Measurements from ENCODE around the gene TMPO.
"Not testable (repeated sequence)": the region's sequence is repeated elsewhere in the genome, so short reads cannot be mapped to it uniquely, and the experiment has no call there.

The TMPO gene

GRCh38 chr12:98580695-98581094, 65.3 kb downstream of the TMPO start:
- DNase-seq, result no peak

- DNase-seq, result no peak
Observed at GRCh38 chr12:98581101-98581500, 65.7 kb downstream of the TMPO start.

- no peak for DNase-seq
Observed at GRCh38 chr12:98582093-98582492, 66.7 kb downstream of the TMPO start.

DNA sequence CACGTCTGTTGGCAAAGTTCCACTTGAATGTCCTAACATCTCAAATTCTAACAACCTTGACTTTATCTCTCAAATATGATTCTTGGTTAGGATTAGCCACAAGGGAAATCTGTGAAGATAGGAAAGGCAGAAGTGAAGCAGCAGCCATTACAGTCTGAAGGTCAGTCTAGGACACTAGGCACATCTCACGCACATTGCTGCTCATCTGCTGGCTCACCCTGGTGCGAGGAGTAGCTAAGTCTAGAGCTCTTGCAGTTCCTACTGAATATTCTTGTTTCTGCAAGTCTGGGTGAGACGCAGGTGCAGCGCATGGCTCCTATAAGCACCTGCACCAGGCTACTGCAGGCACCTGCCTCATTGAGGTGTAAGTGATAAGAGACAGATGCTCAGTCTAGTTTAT, 71.7 kb downstream of the TMPO start:
- DNase-seq, result peak; percentile 50

DNA sequence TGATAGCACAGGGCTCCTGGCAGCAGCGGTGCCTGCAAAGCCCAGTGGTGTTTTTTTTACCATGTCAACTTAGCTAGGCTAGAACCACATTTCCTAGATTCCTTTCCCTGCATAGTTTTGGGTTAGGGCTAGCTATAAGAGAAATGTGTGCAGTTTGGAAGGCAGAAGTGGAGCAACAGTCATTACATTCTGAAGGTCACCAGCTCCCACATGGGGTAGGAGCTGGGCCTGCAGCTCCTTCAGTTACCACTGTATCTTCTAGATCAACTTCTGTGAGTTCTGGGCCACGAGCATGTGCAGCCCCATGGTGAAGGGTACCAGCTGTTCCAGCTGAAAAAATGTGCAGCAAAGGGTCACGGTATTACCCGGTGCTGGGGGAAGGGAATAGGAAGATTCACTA, 75.8 kb downstream of the TMPO start:
- no peak for DNase-seq

DNA sequence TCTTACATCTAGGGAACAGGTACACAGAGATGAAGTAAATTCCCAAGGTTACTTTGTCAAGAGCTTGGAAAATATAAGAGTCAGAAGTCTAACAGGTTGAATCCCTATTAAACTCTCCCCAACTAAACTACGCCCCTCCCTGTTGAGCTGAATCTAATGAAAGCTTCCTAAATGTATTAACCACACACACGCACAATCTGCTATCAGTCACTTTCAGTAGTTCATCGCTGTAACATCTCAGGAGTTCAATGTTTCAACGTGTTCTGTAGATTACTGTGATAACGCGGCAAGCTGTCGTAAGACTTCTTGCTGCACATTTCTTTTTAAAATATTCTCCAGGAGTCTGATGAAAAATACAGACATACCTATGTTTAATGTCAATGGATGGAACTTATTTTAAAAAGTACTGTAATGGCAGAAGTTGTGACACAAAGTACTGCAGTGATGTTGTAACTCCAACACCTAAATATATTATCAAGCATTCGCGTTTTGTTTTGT, 77.5 kb downstream of the TMPO start:
- DNase-seq, result peak; percentile 39

DNA sequence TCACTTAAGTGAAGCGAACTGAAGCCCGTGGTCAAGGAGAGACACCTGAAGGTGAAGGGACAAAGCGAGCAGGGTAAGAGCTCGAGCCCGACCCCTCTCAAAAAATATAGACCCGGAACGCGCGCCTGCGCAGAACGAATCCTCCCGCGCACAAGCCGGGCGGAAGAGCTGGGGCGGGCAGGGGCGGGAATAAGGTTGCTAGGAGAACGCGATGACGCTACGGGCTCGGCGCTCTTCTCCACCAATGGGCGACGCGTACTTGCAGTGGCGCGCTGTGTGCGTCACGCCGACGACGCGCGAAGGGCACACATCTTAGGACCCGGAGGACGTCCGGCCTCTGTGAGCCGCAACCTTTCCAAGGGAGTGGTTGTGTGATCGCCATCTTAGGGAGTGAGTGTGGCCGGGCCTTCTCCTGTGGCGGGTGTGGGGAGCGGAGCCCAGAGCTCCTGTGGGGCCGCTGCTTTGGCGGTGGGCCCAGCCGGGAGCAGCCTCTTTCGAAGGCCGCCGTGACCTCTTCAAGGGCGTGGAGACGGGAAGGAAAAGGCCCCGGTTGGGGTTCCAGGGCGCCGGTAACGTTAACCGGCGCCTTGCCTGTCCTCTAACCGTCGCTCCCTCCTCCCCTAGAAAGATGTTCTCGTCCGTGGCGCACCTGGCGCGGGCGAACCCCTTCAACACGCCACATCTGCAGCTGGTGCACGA, 78.1 kb downstream of the TMPO start, which contains the start of gene SLC25A3:
Gene SLC25A3 (plus strand): TSS at position 336 of the 699 bp plus-strand sequence. CDS start 293 bp downstream, at position 629.
- DNase-seq, result peak; percentile 99

- peak; percentile 67 for DNase-seq
Observed at GRCh38 chr12:98594050-98594835, 78.9 kb downstream of the TMPO start.

DNA sequence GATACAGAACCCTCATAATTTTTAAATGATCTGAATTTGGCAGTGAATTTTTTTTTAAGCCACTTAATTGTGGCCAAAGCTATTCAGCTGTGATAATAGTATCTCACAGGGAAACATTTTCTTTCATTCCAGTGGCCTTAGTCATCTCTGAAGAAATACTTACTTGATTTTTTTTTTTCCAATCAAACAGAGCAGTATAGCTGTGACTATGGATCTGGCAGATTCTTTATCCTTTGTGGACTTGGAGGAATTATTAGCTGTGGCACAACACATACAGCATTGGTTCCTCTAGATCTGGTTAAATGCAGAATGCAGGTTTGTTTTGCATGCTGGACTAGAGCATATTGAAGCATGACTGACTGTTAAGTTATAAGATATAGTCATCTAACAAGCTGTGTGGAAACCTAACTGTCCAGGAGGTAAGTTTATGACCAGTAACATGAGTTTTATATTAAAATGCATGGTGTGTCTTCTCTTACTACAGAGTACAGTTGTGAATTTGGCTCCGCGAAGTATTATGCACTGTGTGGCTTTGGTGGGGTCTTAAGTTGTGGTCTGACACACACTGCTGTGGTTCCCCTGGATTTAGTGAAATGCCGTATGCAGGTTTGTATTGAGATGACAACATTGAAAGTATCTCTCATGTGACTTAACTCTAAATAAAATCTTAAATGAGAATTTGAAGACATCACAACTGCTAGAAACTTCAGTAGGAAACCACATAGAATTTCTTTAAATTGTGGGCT, 80.0 kb downstream of the TMPO start:
- DNase-seq, result no peak

- not testable (repeated sequence) for DNase-seq
Observed at GRCh38 chr12:98597313-98597712, 81.9 kb downstream of the TMPO start.

Data from NCI-H69 (cell line).